GM12865 (cell line): ENCODE measurements around the gene PPFIBP2.

Experiments
- DNase-seq: peaks from one replicate; pipeline ENCODE4 v3.0.0; 2010; ENCODE audit warnings: low read depth
- H3K4me3 ChIP-seq: 2 replicates; pipeline ENCODE4 v1.5.1; 2011; ENCODE audit warnings: mild to moderate bottlenecking, low read depth, low read length, control low read depth
- TF ChIP-seq, protein P1 (sequence below): IDR thresholded peaks from 2 replicates; pipeline ENCODE4 v1.5.1; 2011; ENCODE audit warnings: low read length, control low read depth, low read depth, inconsistent platforms; ENCODE audit not compliant: insufficient read depth; ENCODE audit errors: missing control alignments

The PPFIBP2 gene

DNA sequence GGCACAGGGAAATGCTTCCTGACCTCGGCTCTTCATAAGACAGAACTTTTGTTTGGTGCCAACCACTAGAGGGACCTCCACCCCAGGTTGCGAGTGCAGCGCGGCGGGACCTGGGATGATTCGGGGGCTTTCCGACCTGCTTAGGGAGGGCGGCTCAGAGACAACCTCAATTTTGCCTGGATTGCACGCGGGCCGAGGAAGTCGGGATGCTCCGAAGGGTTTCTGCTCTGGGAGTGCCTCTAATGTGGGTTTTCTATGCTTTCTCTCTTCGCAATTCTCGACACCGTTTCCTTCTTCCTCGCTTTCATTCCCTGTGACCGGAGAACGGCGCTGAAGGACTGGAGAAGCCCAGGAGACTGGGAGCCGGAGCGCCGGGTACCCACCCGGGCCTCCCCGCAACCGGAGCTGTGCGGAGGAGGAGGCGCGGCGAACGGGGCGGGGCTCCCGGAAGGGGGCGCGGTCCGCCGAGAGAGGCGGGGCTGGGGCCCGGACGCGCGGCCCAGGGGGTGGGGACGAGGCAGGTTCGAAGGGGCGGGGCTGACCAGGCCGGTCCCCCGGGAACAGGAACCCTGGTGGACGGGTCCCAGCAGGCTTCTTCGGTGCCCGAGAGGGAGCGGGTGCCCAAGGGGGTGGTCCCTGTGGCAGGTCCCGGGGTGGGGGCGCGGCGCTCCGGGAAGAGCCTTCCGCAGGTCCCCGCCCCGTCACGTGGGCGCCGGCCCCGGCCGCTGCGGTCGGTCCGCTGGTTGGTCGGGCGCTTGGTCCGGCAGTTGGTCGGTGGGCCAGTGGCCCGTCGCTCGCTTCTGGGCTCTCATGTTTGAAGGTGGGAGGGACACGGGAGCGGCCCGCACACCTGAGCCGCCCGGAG lies at the start of gene PPFIBP2:
Gene PPFIBP2 (plus strand): TSS at position 766 of the 865 bp plus-strand sequence. CDS start 35,477 bp downstream, outside the sequence.
- TF ChIP-seq, protein P1, sequence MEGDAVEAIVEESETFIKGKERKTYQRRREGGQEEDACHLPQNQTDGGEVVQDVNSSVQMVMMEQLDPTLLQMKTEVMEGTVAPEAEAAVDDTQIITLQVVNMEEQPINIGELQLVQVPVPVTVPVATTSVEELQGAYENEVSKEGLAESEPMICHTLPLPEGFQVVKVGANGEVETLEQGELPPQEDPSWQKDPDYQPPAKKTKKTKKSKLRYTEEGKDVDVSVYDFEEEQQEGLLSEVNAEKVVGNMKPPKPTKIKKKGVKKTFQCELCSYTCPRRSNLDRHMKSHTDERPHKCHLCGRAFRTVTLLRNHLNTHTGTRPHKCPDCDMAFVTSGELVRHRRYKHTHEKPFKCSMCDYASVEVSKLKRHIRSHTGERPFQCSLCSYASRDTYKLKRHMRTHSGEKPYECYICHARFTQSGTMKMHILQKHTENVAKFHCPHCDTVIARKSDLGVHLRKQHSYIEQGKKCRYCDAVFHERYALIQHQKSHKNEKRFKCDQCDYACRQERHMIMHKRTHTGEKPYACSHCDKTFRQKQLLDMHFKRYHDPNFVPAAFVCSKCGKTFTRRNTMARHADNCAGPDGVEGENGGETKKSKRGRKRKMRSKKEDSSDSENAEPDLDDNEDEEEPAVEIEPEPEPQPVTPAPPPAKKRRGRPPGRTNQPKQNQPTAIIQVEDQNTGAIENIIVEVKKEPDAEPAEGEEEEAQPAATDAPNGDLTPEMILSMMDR = peak; percentile 73

DNA sequence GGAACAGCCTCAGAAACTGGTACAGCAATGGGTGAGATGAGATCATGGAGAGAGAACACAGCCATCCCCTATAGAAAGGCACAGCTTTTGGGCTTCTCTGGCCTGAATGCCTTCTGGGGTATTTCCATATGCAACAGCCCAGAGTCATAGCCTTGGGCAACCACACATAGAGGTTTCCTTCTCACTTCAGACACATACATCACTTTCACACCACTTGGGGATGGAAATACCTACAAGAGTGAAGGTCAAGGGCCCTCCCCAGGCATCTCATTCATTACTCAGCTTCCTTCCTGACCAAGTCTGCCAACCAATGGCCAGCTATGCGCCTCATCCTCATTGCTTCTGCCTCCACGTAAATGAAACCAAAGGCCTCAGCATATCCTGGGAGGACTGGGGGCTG lies 46.1 kb upstream of the PPFIBP2 start:
- TF ChIP-seq, protein P1 = no peak
- H3K4me3 ChIP-seq = no peak overlapping the region
- peak; percentile 51 for DNase-seq

More for the DNA sequence above, at the start of gene PPFIBP2:
- peak within 1 kb of the TSS; percentile 97 for H3K4me3 ChIP-seq
- peak; percentile 89 for DNase-seq

- TF ChIP-seq, protein P1 = no peak
- no peak for DNase-seq
- H3K4me3 ChIP-seq = no peak overlapping the region
Measured at GRCh38 chr11:7469351-7469865, 44.4 kb upstream of the PPFIBP2 start.

GRCh38 chr11:7471071-7471470 lies 42.7 kb upstream of the PPFIBP2 start:
- DNase-seq = no peak
- H3K4me3 ChIP-seq = no peak overlapping the region
- TF ChIP-seq, protein P1 = no peak

DNA sequence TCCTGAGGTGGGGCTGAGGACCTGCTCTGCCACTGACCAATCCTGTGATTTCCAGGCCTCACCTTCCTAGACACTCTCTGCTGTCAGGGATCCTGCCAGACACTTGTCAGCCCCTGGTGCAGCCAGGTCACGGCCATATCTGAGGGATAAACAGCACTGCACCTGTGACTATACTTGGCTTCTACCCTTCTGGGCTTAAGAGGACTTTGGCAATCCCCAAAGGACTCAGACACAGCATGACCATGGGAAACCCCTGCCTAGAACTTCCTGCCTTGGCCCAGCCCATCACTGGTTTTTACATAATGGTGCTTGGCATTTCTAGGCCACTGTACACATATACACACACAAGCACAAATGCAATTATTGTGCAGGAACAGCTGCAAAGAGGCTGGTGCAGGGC lies 40.1 kb upstream of the PPFIBP2 start:
- TF ChIP-seq, protein P1 = no peak
- no peak overlapping the region for H3K4me3 ChIP-seq
- peak; percentile 80 for DNase-seq

DNA sequence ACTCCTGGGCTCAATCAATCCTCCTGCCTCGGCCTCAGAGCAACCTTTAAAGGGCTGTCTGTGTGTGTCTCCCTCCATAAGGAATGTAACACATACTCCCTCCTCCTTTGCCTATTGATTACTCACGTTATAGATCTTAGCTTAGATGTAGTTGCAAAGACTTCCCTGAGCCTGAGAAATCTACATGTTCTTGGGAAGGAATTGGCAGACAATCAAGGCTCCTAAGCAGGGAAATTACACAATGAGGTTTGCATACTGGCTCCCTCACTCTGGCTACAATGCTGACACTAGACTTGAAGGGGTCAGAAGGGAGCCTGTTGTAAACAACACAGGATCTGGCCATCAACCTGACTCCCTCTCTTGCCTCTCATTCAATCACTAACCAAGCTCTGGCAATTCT lies 33.7 kb upstream of the PPFIBP2 start:
- no peak for DNase-seq
- H3K4me3 ChIP-seq = no peak overlapping the region

More for the DNA sequence above, 33.7 kb upstream of the PPFIBP2 start:
- TF ChIP-seq, protein P1 = no peak
